Fibroblast of lung (primary cell): ENCODE results near the gene RIPOR3. TPM values are rescaled to one million over a fixed set of nuclear protein-coding genes. Genes with fewer than 3 reads are reported as not detected.

ENCODE experiments used
- DNase-seq, 2 donors: peaks; one replicate each; pipeline versions ENCODE4 v3.0.0 to v3.0.0-alpha.2; 2010; ENCODE audit warnings: low read depth in 2 of 2
- H2AFZ ChIP-seq: 2 replicates; pipeline ENCODE4 v1.5.1; 2012; ENCODE audit warnings: low read length, control low read depth, inconsistent platforms
- H3K27ac ChIP-seq: 2 replicates; pipeline ENCODE4 v1.5.1; 2011; ENCODE audit warnings: low read length, control low read depth; ENCODE audit not compliant: insufficient read depth
- H3K27me3 ChIP-seq: 2 replicates; pipeline ENCODE4 v1.5.1; 2011; ENCODE audit warnings: mild to moderate bottlenecking, low read length; ENCODE audit not compliant: control insufficient read depth, insufficient read depth
- H3K36me3 ChIP-seq: 2 replicates; pipeline ENCODE4 v1.5.1; 2011; ENCODE audit warnings: low read length; ENCODE audit not compliant: control insufficient read depth, insufficient read depth
- H3K4me1 ChIP-seq: 2 replicates; pipeline ENCODE4 v1.5.1; 2011; ENCODE audit warnings: low read length; ENCODE audit not compliant: control insufficient read depth, insufficient read depth; ENCODE audit errors: extremely low read depth
- H3K4me2 ChIP-seq: 2 replicates; pipeline ENCODE4 v1.5.1; 2011; ENCODE audit warnings: low read length, control low read depth; ENCODE audit not compliant: insufficient read depth; ENCODE audit errors: extremely low read depth
- H3K4me3 ChIP-seq, 4 experiments: fragments of 200-600 bp in 1 of 4; sonication (generic) in 1 of 4; replicated peaks in 1 of 4; 2 replicates each; pipeline ENCODE4 v1.5.1; 2011 to 2016; ENCODE audit warnings: low read length in 4 of 4, low read depth in 3 of 4, mild to moderate bottlenecking in 3 of 4, control low read depth in 2 of 4, inconsistent platforms in 1 of 4, mixed read lengths in 1 of 4; ENCODE audit not compliant: insufficient read depth in 1 of 4; ENCODE audit errors: control extremely low read depth in 1 of 4
- H3K79me2 ChIP-seq: 2 replicates; pipeline ENCODE4 v1.5.1; 2012; ENCODE audit warnings: mild to moderate bottlenecking, low read length, inconsistent platforms; ENCODE audit not compliant: control insufficient read depth, insufficient read depth
- H3K9ac ChIP-seq: 2 replicates; pipeline ENCODE4 v1.5.1; 2011; ENCODE audit warnings: mild to moderate bottlenecking, low read length, control low read depth; ENCODE audit not compliant: insufficient read depth
- H3K9me3 ChIP-seq: 2 replicates; pipeline ENCODE4 v1.5.1; 2012; ENCODE audit warnings: low read depth, low read length; ENCODE audit not compliant: control insufficient read depth, insufficient read depth
- H4K20me1 ChIP-seq: 2 replicates; pipeline ENCODE4 v1.5.1; 2011; ENCODE audit warnings: low read length; ENCODE audit not compliant: control insufficient read depth, insufficient read depth; ENCODE audit errors: extremely low read depth
- CTCF ChIP-seq, 2 donors: IDR thresholded peaks in 1 of 2; conservative IDR thresholded peaks in 1 of 2; 1 replicate in 1 of 2; 2 replicates in 1 of 2; pipeline ENCODE4 v1.5.1; 2011 to 2012; ENCODE audit warnings: low read length in 2 of 2, control low read depth in 1 of 2, inconsistent platforms in 1 of 2, low read depth in 1 of 2, mild to moderate bottlenecking in 1 of 2
- EZH2 ChIP-seq: IDR thresholded peaks from 2 replicates; pipeline ENCODE4 v1.5.1; 2012; ENCODE audit warnings: low read length, control low read depth, mild to moderate bottlenecking; ENCODE audit errors: missing control alignments
- polyA plus RNA-seq, 2 donors: library from polyadenylated mRNA; depleted of rRNA in 1 of 2; stranded (reverse) in 1 of 2; unstranded in 1 of 2; fragments of >200 nt; gene quantifications; 2 replicates each; pipeline ENCODE4 v1.2.1, GENCODE V29; 2011 to 2012; ENCODE audit warnings: missing spikeins in 1 of 2
- total RNA-seq: library from RNA; depleted of rRNA; stranded (reverse); fragments of >200 nt; gene quantifications from 2 replicates; pipeline ENCODE4 v1.2.1, GENCODE V29; 2014

The RIPOR3 gene
- total and polyA plus RNA-seq, 2 donors (not counting 1 experiment from before 2014, with no cell fraction given), result 2.0 to 4.1 TPM

GRCh38 chr20:50688256-50688975 lies 2.9 kb downstream of the RIPOR3 start:
- Histone ChIP-seq H2AFZ (no peak overlapping the region), H3K27ac (no peak overlapping the region), H3K36me3 (no peaks in the 10 kb centered on the region), H4K20me1 (no peaks in the 10 kb centered on the region), H3K79me2 (no peaks in the 10 kb centered on the region), H3K4me2 (no peak overlapping the region), H3K4me3 (no peak overlapping the region), H3K4me1 (peaks cover 6% of the 10 kb centered on the region), H3K9ac (no peak overlapping the region), H3K27me3 (no peaks in the 10 kb centered on the region), H3K9me3 (no peaks in the 10 kb centered on the region)
- TF ChIP-seq CTCF (conservative IDR thresholded peaks at IDR 0.05 in 1 of 2, IDR thresholded peaks at IDR 0.05 in 1 of 2; ENCODE audit: low read depth in 1 of 2, low read length in 2 of 2) (no peak), EZH2 (no peak)
- DNase-seq, result no peak

- H3K27ac ChIP-seq, result no peak overlapping the region
- H3K9ac ChIP-seq, result no peak overlapping the region
- no peak overlapping the region for H3K4me2 ChIP-seq
- no peak for TF ChIP-seq EZH2
- no peak for TF ChIP-seq CTCF (conservative IDR thresholded peaks at IDR 0.05 in 1 of 2, IDR thresholded peaks at IDR 0.05 in 1 of 2; ENCODE audit: low read depth in 1 of 2, low read length in 2 of 2)
- H3K27me3 ChIP-seq, result no peaks in the 10 kb centered on the region
- H3K4me1 ChIP-seq, result peaks cover 6% of the 10 kb centered on the region
- DNase-seq, result no peak
- H3K79me2 ChIP-seq, result no peaks in the 10 kb centered on the region
- no peaks in the 10 kb centered on the region for H3K9me3 ChIP-seq
- H3K4me3 ChIP-seq, result no peak overlapping the region
- no peaks in the 10 kb centered on the region for H3K36me3 ChIP-seq
- H4K20me1 ChIP-seq, result no peaks in the 10 kb centered on the region
- H2AFZ ChIP-seq, result no peak overlapping the region
Observed at GRCh38 chr20:50686821-50687220, 4.5 kb downstream of the RIPOR3 start.

GRCh38 chr20:50683570-50683969 lies 7.8 kb downstream of the RIPOR3 start:
- Histone ChIP-seq H3K4me2 (no peak overlapping the region), H3K9me3 (no peaks in the 10 kb centered on the region), H3K27me3 (no peaks in the 10 kb centered on the region), H2AFZ (no peak overlapping the region), H3K4me3 (no peak overlapping the region), H3K36me3 (no peaks in the 10 kb centered on the region), H3K9ac (no peak overlapping the region), H3K27ac (no peak overlapping the region), H4K20me1 (no peaks in the 10 kb centered on the region), H3K79me2 (no peaks in the 10 kb centered on the region), H3K4me1 (no peaks in the 10 kb centered on the region)
- DNase-seq, result no peak
- TF ChIP-seq CTCF (conservative IDR thresholded peaks at IDR 0.05 in 1 of 2, IDR thresholded peaks at IDR 0.05 in 1 of 2; ENCODE audit: low read depth in 1 of 2, low read length in 2 of 2) (no peak), EZH2 (no peak)
